GM21423 (cell line): ENCODE measurements around the gene PRKCH.

ENCODE experiments used
- ATAC-seq: cut with Tn5 transposase; IDR thresholded peaks from one replicate; pipeline ENCODE4 v1.9.1; 2021; ENCODE audit warnings: mild to moderate bottlenecking, moderate library complexity; ENCODE audit not compliant: unreplicated experiment

PRKCH gene

DNA sequence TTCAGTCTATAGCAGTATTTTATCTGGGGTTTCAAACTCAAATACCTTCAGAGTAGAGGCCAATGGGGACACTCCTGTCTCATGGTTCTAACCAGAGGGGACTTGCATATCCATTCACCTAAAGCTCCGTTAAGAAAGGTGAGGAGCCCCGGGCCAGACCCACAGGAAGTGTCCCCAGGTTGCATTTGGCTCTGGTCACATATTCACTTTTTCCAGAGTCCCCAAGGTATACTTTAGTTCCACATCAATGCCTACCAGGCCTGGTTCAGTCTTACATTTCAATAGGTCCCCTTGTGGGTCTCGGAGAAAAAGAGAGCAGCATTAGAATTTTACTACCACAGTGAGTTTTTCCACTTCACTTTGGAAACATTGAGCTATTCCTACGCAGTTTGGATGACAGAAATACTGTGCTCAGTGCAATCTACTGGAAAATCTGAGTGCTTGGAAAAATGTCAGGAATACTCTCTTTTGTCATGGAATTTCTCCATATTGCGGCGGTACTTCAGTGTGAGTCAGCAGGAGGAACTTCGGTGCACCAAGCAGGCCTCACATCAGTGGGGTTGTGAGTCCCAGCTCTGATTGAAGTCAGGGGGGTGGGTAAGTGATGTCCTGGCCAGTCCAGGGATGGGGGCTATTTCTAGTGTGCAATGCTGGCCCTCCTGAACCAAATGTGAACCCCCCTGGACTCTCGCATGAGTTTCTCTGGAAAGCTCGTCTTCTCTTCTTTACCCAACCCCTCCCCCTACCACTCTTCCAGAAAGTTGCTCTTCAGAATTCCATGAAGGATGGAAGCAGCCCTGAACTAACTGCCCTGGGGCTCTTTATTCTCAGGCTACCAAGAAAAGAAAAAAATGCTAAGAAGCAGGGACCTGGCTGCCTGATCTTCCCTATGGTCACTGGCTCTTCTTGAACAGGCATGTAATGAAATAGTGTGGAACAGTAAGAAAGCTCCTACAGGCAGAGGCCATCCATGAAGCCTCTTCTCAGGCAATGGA, 184.7 kb downstream of the PRKCH start:
- no peak for ATAC-seq

- no peak for ATAC-seq
Observed at GRCh38 chr14:61508526-61508925, 187.1 kb downstream of the PRKCH start.

DNA sequence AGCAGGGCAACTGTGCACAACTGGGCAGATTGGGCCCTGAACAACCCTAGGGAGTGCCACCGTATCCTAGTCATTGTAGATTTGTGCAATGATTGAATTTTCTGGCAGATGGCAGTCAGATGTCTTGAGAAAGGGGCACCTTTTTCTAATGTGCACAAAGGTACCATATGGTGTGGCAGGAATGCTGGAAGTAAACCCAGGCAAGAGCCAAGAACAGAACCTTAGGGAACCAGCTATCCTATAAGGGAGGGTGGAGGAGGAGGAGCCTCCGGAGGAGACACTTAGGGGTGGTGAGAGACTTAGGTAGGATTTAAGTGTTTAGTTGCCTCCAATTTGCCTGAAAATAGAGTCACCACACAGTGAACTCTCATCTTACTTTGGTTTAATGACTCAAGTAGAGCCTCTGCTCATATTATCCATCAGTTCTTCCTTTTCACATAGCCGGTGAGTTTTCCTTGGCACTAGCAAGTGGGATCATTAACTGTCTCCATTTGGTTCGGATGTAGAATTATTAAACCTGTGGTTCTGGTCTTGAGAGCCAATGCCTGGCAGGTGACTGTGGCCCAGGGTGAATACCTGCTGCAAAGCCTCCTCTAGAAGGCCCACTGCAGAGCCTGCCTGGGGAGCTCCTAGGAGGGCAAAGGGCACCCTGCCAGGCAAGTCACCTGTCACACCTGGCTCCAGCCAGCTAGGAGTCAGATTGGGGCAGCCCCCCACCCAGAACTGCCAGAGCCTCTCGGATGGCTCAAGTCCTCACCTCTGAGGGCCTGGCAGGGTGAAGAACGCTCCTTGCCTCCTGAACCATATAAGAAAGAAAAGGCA, 189.6 kb downstream of the PRKCH start:
- ATAC-seq = no peak

GRCh38 chr14:61511558-61511948, 190.2 kb downstream of the PRKCH start:
- ATAC-seq = no peak

DNA sequence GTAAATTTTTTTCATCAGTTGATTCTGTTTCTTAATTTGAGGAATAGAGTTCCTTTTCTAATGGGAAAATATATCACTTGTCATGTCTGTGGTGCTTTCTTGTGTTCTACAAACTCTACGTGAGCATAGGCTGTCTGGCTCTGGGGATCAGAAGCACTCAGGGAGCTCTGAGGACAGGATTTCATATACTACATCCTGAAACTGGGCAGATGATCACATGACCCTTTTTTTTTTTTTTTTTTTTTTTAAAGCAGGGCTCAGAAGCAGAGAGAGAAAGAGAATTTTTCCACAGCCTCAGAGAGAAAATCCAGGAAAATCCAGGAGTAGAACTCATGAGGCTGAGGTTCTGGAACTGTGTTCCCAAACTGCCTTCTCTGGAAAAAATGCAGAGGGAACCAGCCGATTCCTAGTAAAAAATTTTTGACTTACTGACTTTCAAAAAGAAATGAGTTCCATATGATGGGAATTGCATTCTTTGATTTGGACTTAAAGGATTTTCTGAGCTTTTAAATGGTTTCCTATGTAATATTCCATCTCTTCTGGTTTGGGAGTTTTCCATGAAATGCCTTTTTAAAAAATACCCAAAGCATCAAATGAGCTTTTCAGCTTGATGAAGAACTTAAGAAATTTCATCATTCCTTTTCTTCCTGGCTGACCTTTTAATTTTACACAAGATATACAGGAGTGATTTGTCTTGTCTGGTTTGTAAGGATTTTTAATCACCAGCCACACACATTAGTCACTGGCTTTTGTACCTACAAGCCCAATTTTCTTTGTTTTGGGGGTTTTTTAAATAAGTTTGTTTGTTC, 190.9 kb downstream of the PRKCH start:
- no peak for ATAC-seq

DNA sequence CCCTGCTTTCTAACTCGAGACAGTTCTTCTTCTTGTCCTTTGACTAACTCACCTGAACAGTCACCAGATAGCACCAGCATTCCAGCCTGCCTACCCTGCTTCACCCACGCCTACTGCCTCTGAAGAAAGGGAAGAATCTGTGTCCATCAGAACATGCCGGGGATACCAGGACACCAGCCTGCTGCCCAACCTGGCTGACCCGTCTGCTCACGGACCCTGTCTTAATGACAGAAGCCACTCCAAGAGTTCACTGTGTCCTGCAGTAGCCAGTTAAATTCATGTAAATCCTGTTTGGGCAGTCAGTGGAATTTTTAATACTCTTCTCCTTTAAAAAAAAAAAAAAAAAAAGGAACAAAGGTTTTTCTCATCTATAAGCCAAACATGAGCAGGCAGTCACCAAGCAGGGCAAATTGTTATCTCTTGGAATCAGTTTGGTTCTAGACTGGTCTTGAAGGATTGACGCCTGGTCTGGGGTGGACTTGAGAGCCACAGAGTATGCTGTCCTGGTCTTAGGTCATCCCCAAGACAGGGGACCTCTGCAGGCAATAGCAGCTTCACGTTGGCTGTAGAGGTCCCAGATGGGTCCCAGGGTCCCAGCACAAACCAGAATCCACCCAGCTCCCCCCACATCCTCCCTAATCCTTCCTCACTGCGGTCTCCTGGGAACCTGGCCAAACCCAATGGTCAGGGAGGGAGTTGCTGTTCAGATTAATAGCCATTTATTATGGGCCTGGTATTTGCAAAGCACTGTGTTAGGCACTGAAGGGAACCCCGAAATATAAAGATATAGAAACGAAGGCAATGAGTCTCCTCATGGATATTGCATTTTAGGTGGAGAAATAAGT, 192.8 kb downstream of the PRKCH start:
- ATAC-seq = no peak

- no peak for ATAC-seq
Observed at GRCh38 chr14:61514927-61515326, 193.5 kb downstream of the PRKCH start.

DNA sequence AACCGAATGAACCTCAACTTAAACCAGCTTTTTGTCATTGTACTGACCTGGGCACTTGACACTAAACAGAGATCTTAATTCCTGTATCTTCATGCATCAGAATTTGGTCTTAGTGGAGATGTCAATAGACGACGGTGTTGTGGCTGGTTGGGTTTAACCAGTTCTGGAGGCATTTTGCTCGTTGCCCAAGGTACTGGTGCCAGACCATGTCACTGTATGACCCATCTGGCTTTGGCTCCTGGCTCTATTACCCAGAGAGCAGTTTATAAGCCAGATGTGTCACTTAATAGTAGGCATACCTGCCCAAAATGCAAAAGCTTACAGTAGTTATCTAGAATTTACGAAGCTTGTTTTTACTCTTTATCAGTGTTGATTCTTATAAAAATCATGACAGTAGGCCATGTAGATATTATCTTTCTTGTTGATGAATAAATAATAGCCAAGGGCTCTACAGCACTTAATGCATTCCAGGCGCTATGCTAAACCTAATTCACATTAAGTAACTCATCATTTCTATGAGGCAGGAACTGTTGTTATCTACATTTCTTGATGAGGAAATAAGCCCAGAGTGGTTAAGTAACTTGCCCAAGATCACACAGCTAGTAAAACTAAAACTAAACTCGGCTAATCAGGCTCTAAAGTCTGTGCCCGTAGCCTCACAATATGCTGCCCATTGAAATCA, 194.2 kb downstream of the PRKCH start:
- ATAC-seq = no peak

DNA sequence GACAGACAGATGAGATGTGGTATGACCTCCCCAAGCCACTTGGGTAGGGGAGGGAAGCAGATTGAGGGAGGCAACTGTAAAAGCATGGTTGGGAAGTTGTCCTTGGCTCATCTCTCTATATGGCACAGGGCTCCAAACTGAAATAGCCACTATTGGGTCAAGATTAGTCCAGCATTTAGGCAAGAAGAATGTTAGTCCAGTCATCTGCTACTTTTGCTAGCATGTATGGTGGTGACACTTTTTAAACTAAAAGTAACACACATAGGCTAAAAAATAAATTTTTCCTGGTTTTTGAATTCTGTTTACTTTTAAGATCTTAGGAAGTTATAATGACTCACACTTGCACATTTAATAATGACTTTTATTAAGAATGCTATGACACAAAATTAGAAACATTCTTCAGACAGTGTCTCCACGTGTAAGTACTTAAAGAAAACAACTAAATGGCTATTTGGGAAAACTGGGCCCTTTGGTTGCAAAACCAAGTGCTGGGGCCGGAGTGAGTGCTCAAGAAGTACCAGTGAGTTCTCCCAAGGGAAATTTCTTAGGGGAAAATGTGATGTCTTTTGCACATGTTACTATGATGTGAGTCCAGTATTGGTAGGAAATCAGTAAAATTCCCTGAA, 194.9 kb downstream of the PRKCH start:
- no peak for ATAC-seq

- no peak for ATAC-seq
Observed at GRCh38 chr14:61516964-61517653, 195.7 kb downstream of the PRKCH start.

- no peak for ATAC-seq
Observed at GRCh38 chr14:61517911-61518384, 196.6 kb downstream of the PRKCH start.

DNA sequence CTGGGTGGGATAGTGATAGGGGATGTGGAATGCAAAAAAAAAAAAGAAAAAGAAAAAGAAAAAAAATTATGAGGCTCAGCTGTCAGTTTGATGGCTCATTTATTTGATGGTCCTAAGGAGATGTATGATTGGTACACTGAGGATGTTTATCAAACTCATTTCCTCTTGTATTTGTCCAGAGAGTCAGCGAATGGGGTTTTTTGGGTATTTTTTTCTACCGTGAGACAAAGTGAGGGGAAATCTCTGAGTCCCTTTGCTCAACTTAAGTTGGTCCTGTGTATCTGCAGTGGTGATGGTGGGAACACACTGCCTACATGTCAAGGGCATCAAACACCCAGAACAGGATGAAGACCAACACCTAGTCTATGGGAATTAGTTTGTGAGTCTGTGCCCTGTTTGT, 197.0 kb downstream of the PRKCH start:
- ATAC-seq = no peak

DNA sequence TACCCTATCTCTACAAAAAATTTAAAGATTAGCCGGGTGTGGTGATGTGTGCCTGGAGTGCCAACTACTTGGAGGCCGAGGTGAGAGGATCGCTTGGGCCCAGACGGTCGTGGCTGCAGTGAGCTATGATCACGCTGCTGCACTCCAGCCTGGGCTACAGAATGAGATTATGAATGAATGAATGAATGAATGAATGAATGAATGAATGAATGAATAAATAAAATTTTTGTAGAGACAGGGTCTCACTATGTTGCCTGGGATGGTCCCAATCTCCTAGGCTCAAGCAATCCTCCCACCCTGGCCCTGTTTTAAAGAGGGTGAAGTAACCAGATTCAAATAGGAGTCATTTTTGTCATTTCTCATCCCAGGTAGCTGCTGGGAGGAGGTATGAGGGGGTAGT, 197.7 kb downstream of the PRKCH start:
- no peak for ATAC-seq

GRCh38 chr14:61519735-61520134, 198.4 kb downstream of the PRKCH start:
- ATAC-seq = no peak

DNA sequence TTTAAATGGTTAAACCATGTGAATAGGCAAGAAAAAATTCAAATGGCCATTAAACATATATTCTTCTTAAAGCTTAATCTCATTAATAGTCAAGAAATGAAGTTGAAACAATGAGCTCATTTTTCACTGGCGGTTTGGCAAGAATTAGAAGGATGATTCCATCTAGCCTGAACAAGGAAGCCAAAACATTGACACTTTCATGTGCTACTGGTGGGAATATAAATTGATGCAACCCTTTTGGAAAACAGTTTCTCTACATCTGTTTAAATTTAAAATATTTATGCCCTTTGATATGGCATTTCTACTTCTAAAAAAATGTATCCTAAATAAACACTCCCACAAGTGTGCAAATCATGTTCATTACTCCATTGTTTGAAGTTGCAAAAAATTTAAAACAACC, 199.2 kb downstream of the PRKCH start:
- no peak for ATAC-seq

- no peak for ATAC-seq
Observed at GRCh38 chr14:61521773-61522172, 200.4 kb downstream of the PRKCH start.

GRCh38 chr14:61523751-61524150, 202.4 kb downstream of the PRKCH start:
- no peak for ATAC-seq

- ATAC-seq = no peak
Observed at GRCh38 chr14:61524211-61524806, 202.9 kb downstream of the PRKCH start.
